Amygdala (tissue), 56 donors: ENCODE measurements around the gene BTBD7.

Experiments
- DNase-seq, 56 donors: peaks; one replicate each; lab custom pipeline; 2025; lab: John Stamatoyannopoulos, UW

The BTBD7 gene

GRCh38 chr14:93201155-93201704, 131.6 kb downstream of the BTBD7 start:
- no peak for DNase-seq

GRCh38 chr14:93200553-93200952, 132.3 kb downstream of the BTBD7 start:
- DNase-seq: no peak

GRCh38 chr14:93199031-93199430, 133.8 kb downstream of the BTBD7 start:
- DNase-seq: no peak

GRCh38 chr14:93195316-93195999, 137.4 kb downstream of the BTBD7 start:
- no peak for DNase-seq
